ENCODE results near the gene FCGBP. TPM values are rescaled to one million over a fixed set of nuclear protein-coding genes. Genes with fewer than 3 reads are reported as not detected.

Gene FCGBP
- total RNA-seq, 1 experiment from 2014 or later = 5.7 TPM

GRCh38 chr19:39970425-39970674, 35.9 kb upstream of the FCGBP start (continued):
- TF ChIP-seq REST (IDR thresholded peaks at IDR 0.05; ENCODE audit: low read depth) (no peak), CBX3 (IDR thresholded peaks at IDR 0.05; ENCODE audit: low read depth) (no peak), POLR2A (IDR thresholded peaks at IDR 0.05; ENCODE audit: borderline replicate concordance, extremely low read depth, insufficient read depth, insufficient read length) (no peak), JUND (IDR thresholded peaks at IDR 0.05) (no peak)
- TF ChIP-seq, protein P1, sequence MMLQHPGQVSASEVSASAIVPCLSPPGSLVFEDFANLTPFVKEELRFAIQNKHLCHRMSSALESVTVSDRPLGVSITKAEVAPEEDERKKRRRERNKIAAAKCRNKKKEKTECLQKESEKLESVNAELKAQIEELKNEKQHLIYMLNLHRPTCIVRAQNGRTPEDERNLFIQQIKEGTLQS (IDR thresholded peaks at IDR 0.05) = no peak

GRCh38 chr19:39969681-39970424, 35.4 kb upstream of the FCGBP start:
- H3K27me3 ChIP-seq (ENCODE audit: insufficient read depth, low read length) = no peaks in the 10 kb centered on the region
- H3K9me3 ChIP-seq (ENCODE audit: control insufficient read depth in 1 of 2, insufficient read depth in 1 of 2, low read depth in 1 of 2, low read length in 2 of 2) = no peaks in the 10 kb centered on the region
- no peak for DNase-seq (ENCODE audit: low read depth, low spot score)
- peak overlapping the region; percentile 99 for H3K9ac ChIP-seq (ENCODE audit: low read length)
- H3K4me3 ChIP-seq (replicated peaks in 1 of 2; ENCODE audit: low read depth in 1 of 2, low read length in 2 of 2) = peak overlapping the region; percentile 62 to 100
- ChIA-PET RAD21 (ENCODE audit: low non-redundant PET in 1 of 2, low total read pairs in 2 of 2, uncharacterized antibody in 2 of 2, unreplicated experiment in 2 of 2) (no interaction called here), CTCF (interaction anchor here (0.9 to 1.7 kb wide), 9 partner anchors 8 to 248 kb away, joined by 3 to 10 read pairs (median 4); partner anchors contain the start of genes FBL and TTC9B), POLR2A (interaction anchor here (0.6 to 1.5 kb wide), 4 partner anchors 26 to 534 kb away, joined by 3 to 7 read pairs (median 4); partner anchors contain the start of genes RPS16 and ZNF546)
- H3K27ac ChIP-seq (ENCODE audit: low read depth, low read length) = peak overlapping the region; percentile 82
- H4K20me1 ChIP-seq (ENCODE audit: insufficient read depth) = no peaks in the 10 kb centered on the region
- no peak; the same call in 1 of the 2 replicates for ATAC-seq
- TF ChIP-seq POLR2A (IDR thresholded peaks at IDR 0.05; ENCODE audit: borderline replicate concordance, extremely low read depth, insufficient read depth, insufficient read length) (no peak), EZH2phosphoT487 (IDR thresholded peaks at IDR 0.05; ENCODE audit: borderline replicate concordance) (no peak), RAD21 (IDR thresholded peaks at IDR 0.05; ENCODE audit: low read depth) (no peak), FOSL1 (IDR thresholded peaks at IDR 0.05; ENCODE audit: low read depth) (no peak)
- H3K4me1 ChIP-seq (ENCODE audit: control insufficient read depth in 1 of 2, insufficient read depth in 2 of 2, low read length in 2 of 2) = peaks cover 6 to 18% of the 10 kb centered on the region in 2 experiments
- no peaks in the 10 kb centered on the region for H3K9me2 ChIP-seq (ENCODE audit: insufficient read depth)
- BruUV-seq (replicated peaks) = no TSS peak
- intact Hi-C loops (cut with micrococcal nuclease) = loop anchor here (2.0 kb wide), 1 partner anchor 177 kb away; no protein-coding TSS in a partner anchor
- H3K36me3 ChIP-seq (ENCODE audit: control insufficient read depth in 1 of 2, insufficient read depth in 2 of 2, low read length in 2 of 2) = peaks cover 22 to 25% of the 10 kb centered on the region in 2 experiments
- H2AFZ ChIP-seq (ENCODE audit: low read depth, low read length, poor library complexity, severe bottlenecking) = no peak overlapping the region
- H3K4me2 ChIP-seq (ENCODE audit: low read length) = peak overlapping the region; percentile 99
- H3K79me2 ChIP-seq (ENCODE audit: insufficient read depth, low read length) = peaks cover 55% of the 10 kb centered on the region

Data from HCT116 (cell line).